GM21447 (cell line): ENCODE measurements around the gene TMEM208.

ENCODE experiments used
- ATAC-seq: cut with Tn5 transposase; IDR thresholded peaks from one replicate; pipeline ENCODE4 v1.9.1; 2021; ENCODE audit not compliant: unreplicated experiment

TMEM208 gene

GRCh38 chr16:67271446-67271845 is 44.5 kb downstream of the TMEM208 start:
- no peak for ATAC-seq

- no peak for ATAC-seq
Measured at GRCh38 chr16:67275321-67275720, 48.4 kb downstream of the TMEM208 start.

GRCh38 chr16:67277294-67277998 is 50.5 kb downstream of the TMEM208 start:
- ATAC-seq, result no peak

- ATAC-seq, result no peak
Measured at GRCh38 chr16:67277999-67278772, 51.3 kb downstream of the TMEM208 start.
